Measurements from ENCODE around the gene ATP5MC3. TPM values are rescaled to one million over a fixed set of nuclear protein-coding genes. Genes with fewer than 3 reads are reported as not detected.

Gene ATP5MC3
- total and polyA plus RNA-seq, 2 of the 13 experiments (the other 11 are each of a cell fraction or from before 2014, with no cell fraction given): 676 to 1,007 TPM

DNA sequence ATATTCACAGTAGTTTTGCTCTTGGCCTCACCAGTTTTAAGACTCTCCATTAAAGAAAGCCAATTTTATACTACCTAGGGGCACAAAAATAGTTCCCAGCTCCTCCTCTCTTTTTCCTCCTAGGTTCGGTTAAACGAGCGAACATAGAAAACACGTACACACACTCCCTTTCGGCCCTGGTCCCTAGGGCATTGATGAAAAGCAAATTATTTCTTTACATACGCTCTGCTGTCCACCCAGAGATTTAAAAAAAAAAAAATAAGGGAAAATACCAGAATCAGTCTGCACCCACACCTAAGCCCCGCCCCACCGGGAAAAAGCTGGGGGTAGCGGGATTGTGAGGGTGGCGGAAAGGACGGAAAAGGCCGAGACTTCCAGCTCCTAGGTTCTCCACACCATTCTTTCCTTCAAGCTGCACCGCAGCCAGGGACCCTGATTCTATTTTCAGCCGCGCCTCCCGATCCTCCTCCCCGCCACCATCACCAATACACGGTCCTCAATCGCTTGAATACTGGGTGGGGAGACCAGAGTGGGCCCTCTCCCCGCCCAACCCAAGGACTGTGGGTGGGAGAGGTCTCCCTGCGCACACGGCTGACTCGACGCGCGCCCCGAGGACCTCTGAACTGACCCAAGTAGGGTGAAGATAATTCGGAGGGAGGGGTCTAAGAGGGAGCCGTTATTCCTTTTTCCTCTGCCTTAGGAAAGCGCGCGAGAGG, 14.3 kb downstream of the ATP5MC3 start (continued):
- TF ChIP-seq XBP1 (CRISPR knock-in tag; IDR thresholded peaks at IDR 0.05) (no peak), ATF7 (IDR thresholded peaks at IDR 0.05) (no peak), ATF7 (CRISPR knock-in tag; IDR thresholded peaks at IDR 0.05) (no peak), ZSCAN20 (CRISPR knock-in tag; IDR thresholded peaks at IDR 0.05; ENCODE audit: borderline replicate concordance) (no peak), ZNF788 (CRISPR knock-in tag; IDR thresholded peaks at IDR 0.05; ENCODE audit: borderline replicate concordance) (no peak), SCMH1 (CRISPR knock-in tag; IDR thresholded peaks at IDR 0.05; ENCODE audit: borderline replicate concordance) (no peak), ZNF577 (CRISPR knock-in tag; IDR thresholded peaks at IDR 0.05; ENCODE audit: borderline replicate concordance, low read depth) (no peak), MAFF (IDR thresholded peaks at IDR 0.05; ENCODE audit: low read depth, low read length) (no peak), WIZ (CRISPR knock-in tag; IDR thresholded peaks at IDR 0.05) (no peak), ZNF710 (CRISPR knock-in tag; IDR thresholded peaks at IDR 0.05; ENCODE audit: borderline replicate concordance) (no peak), ZNF224 (CRISPR knock-in tag; IDR thresholded peaks at IDR 0.05) (0 out of 2 replicates have a peak, but pooled peaks have one; percentile 8), NFATC3 (CRISPR knock-in tag; IDR thresholded peaks at IDR 0.05) (0 out of 2 replicates have a peak, but pooled peaks have one; percentile 43), NKX3-1 (CRISPR knock-in tag; IDR thresholded peaks at IDR 0.05) (no peak), GPBP1L1 (CRISPR knock-in tag; IDR thresholded peaks at IDR 0.05) (no peak), PRMT3 (CRISPR knock-in tag; IDR thresholded peaks at IDR 0.05; ENCODE audit: borderline replicate concordance, low read depth) (no peak), ATF3 (CRISPR knock-in tag; IDR thresholded peaks at IDR 0.05) (no peak), REPIN1 (CRISPR knock-in tag; IDR thresholded peaks at IDR 0.05; ENCODE audit: borderline replicate concordance, low read depth) (no peak), ZFP36L1 (CRISPR knock-in tag; IDR thresholded peaks at IDR 0.05) (0 out of 2 replicates have a peak, but pooled peaks have one; percentile 32), PAF1 (CRISPR knock-in tag; IDR thresholded peaks at IDR 0.05) (no peak), SP4 (CRISPR knock-in tag; IDR thresholded peaks at IDR 0.05) (no peak)
- TF ChIP-seq, protein P1, sequence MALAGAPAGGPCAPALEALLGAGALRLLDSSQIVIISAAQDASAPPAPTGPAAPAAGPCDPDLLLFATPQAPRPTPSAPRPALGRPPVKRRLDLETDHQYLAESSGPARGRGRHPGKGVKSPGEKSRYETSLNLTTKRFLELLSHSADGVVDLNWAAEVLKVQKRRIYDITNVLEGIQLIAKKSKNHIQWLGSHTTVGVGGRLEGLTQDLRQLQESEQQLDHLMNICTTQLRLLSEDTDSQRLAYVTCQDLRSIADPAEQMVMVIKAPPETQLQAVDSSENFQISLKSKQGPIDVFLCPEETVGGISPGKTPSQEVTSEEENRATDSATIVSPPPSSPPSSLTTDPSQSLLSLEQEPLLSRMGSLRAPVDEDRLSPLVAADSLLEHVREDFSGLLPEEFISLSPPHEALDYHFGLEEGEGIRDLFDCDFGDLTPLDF (CRISPR knock-in tag; IDR thresholded peaks at IDR 0.05): no peak; the same call in 1 of the 2 replicates
- TF ChIP-seq, protein P2, sequence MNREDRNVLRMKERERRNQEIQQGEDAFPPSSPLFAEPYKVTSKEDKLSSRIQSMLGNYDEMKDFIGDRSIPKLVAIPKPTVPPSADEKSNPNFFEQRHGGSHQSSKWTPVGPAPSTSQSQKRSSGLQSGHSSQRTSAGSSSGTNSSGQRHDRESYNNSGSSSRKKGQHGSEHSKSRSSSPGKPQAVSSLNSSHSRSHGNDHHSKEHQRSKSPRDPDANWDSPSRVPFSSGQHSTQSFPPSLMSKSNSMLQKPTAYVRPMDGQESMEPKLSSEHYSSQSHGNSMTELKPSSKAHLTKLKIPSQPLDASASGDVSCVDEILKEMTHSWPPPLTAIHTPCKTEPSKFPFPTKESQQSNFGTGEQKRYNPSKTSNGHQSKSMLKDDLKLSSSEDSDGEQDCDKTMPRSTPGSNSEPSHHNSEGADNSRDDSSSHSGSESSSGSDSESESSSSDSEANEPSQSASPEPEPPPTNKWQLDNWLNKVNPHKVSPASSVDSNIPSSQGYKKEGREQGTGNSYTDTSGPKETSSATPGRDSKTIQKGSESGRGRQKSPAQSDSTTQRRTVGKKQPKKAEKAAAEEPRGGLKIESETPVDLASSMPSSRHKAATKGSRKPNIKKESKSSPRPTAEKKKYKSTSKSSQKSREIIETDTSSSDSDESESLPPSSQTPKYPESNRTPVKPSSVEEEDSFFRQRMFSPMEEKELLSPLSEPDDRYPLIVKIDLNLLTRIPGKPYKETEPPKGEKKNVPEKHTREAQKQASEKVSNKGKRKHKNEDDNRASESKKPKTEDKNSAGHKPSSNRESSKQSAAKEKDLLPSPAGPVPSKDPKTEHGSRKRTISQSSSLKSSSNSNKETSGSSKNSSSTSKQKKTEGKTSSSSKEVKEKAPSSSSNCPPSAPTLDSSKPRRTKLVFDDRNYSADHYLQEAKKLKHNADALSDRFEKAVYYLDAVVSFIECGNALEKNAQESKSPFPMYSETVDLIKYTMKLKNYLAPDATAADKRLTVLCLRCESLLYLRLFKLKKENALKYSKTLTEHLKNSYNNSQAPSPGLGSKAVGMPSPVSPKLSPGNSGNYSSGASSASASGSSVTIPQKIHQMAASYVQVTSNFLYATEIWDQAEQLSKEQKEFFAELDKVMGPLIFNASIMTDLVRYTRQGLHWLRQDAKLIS (CRISPR knock-in tag; IDR thresholded peaks at IDR 0.05): no peak; the same call in 1 of the 2 replicates
